GM18861 (cell line): ENCODE results near the gene IGHMBP2.

Experiments used
- ATAC-seq: cut with Tn5 transposase; IDR thresholded peaks from one replicate; pipeline ENCODE4 v1.9.1; 2021; ENCODE audit not compliant: unreplicated experiment

IGHMBP2 gene

DNA sequence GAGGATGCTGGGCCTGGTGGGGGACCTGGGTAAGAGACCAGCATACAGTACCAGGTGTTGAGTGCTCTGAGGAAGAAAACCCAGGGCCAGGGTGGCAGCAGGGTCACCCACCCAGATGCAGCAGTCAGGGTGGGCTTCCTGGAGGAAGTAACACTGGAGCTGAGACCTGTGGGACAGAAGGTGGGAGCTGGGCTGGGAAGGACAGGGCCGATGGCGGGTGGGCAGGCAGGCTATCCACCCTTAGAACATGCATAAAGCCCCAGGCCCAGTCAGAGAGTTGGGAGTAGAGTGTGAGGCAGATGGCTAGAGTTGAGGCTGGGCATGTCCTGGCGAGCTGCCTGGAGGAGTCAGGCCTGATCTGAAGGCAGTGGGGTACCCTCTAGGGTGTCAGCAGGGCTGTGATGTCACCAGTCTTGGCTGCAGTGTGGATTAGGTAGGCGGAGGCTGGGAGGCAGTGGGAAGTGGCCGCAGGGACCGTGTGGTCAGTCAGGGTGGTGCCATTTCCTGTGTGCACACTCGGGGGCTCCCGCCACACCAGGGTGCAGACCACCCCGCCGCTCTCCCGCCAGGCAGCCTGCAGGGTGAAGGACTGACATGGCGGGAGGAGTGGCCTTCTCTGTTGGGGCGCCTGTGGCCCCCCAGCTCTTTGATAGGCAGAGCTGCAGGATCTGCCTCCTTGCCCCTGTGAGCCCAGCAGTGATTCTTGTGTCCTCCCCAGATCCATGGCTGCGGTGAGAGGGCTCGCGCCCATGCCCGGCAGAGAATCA lies 35.3 kb downstream of the IGHMBP2 start:
- ATAC-seq: no peak

DNA sequence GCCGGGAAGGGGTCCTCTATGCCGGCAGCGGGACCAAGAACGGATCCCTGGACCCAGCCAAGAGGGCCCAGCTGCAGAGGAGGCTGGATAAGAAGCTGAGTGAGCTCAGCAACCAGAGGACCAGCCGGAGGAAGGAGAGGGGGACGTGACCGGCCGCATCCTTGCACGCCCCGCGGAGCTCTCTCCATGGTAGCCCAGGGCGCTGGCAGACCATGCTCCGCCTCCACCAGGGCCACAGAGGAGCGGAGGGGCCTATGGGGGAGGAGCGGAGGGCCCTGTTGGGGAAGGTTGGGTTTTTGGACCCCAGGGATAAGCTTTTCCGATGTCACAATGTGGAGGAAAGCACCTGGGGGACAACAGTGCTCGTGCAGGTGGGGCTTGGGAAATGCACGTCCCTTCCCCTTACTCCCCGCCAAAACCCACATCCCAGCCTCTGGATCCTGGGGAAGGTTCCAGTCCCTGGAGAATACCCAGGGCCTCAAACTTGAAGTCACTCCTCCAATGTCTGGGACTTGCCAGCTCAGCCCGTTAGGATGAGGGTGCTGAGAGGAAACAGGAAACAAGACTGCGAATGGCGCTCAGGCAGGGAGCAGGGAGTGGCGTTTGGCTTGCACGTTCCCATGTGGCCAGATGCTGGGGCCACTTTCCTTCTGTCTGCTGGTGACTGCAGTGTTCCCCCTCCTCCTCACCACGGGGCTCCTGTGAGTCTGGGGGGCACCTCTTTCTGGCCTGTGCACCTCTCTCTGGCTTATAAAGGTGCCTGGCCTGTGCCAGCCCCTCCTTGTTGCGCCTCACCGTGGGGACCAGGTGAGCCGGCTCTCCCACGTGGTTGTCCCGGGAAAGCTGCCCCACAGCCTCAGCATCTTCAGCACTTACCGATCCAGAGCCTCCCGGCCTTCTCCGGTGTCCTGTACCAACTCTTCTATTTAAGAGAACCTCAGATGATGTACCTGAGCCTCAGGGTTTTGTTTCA lies 36.2 kb downstream of the IGHMBP2 start:
- no peak for ATAC-seq

DNA sequence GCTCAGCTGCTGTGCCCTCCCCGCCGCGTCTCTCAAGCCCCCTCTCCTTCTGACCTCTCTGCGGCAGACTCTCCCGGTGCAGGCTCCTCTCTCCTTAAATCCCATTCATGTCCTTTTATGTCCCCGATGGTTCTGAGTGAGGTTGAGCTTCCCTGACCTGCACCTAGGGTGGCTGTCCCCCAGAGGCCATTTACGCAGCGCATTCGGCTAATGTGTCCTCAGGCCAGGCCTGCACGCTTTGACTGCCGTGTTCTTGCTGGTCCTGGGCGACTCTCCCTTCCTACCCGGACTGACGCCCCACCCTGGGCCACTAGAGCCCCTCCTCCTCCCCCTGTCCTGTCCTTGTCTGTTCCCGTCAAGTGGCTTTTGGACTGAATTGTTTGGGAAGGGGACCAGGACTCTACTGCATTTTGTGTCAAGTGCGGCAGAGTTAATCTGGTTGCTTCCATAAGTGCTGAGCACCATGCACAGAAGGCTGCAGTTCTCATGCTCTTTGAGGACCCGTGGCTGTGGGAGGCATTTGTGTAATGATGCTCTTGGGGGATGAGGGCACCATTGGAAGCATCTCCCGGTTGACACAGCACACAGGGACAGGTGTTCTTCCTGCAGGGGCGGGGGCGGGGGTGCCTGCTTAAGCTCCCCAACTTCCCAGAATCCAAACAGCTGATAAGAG lies 37.1 kb downstream of the IGHMBP2 start:
- ATAC-seq: no peak

DNA sequence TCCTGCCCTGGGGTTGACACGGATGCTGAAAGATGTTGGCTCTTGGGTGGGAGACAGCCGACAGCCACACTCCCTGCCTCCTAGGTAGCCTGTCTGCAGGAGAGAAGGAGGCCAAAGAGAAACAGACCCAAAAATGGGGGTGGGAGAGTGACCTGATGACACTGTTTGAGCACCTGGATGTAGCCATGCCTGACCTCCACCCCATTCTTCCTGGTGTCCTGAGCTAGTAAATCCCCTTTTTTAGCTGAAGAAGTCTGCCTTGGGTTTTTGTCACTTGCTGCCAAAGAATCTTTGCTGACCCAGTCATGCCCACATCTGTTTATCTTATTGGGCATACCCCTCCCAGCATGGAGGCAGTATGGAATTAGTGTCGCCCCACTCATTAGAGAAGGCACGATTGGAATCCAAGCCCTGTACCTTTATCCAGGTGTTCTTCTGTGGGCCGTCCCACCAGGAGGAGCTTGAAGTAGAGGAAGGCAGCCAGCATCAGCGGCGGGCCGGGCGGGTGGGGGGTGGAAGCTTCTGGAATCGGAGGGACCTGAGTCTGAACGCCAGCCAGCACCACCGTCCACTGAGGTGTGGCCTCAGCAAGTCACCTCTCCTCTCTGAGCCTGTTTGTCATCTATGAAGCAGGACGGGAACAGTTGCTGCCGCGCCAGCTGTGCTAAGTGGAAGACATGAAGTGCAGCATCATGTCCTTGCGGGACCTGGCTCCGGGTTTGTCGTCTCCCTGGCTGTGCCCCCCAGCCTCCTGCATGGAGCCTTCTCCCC lies 37.8 kb downstream of the IGHMBP2 start:
- ATAC-seq: no peak

DNA sequence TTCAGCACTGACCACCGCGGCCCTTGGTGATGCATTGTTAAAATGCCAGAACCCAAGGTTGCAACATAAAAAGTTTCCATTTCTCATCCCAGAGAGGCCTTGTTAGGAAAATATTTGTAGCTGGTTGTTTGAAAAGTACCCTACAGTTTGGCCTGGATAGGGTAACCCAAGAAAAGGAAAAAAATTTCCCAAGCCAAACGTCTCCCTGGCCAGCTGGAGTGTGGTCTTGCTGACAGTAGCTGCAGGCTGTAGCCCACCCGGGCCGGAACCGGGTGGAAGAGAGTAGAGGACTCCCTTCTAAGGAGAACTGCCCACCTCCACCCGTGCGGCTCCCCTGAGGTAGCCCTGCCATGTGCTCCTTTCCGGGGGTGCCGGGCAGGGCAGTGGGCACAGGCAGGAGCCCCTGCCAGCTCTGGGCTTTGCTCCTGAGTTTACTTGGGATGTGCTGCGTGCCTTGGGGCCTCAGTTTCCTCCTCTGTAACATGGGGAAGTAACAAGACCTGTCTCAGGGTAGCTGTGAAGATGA lies 38.5 kb downstream of the IGHMBP2 start:
- no peak for ATAC-seq

DNA sequence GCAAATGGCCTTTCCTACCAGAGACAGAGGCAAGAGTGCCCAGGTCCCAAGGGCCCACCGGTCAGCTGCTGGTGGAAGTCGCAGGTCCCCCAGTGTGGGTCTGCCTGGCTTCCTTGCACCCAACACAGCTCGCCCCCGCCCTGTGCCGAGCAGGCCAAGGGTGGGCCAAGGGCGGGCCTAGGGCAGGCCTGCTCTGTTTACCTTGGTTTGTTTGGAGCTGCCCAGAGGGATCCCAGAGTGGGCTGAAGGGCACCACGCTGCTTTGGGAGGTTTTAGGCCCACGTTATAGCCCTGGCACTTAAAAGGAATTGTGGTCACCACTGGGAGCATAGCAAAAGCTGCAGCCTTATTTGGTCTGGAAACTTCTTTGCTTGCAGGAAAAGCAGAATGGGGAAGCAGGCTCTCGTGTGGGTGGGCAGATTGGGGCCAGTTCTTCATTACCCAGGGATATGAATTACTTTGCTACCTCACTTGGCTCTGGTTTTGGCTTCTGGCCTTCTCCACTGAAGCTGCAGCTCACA lies 39.1 kb downstream of the IGHMBP2 start:
- ATAC-seq: no peak

DNA sequence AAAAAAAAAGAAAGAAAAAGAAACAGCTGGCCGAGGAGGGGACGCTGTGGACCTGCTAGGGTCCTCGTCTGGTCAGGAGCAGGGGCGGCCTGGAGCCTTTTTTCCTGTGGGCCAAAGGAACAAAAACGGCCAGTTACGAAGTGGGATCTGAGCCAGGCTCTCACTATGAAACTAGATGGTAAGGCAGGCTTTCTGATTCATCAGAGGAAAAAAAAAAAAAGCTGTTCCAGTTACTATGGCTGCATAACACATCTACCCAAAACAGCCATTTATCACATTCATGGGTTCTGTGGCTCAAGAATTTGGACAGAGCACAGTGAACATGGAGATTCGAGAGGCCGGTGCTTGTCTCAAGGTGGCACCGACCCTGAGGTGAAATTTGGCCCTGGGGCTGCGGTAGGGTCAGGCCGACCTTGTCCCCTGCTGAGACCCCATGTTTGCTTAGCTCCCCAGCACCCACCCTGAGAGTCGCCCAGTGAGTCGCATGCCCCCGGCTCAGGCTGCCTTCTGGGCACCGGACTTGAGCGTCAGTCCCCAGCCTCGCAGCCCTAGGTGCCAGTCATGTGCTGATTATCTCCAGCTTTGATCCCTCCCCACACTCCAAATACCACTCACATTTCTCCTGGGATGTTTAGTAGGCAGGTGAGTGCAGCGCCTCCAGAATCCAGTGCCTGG lies 42.9 kb downstream of the IGHMBP2 start:
- no peak for ATAC-seq

DNA sequence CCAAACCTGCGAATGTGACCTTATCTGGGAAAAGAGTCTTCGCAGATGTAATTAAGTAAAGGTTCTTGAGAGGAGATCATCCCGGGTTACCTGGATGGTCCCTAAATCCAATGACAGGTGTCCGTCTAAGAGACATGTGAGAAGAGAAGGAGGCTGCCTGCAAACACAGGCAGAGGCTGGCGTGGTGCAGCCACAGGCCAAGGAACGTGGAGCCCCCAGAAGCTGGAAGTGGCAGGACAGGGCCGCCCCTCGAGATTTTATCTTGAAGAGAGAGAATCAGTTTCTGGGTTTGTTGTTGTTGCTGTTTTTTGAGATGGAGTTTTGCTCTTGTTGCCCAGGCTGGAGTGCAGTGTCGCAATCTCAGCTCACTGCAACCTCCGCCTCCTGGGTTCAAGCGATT lies 43.5 kb downstream of the IGHMBP2 start:
- no peak for ATAC-seq

DNA sequence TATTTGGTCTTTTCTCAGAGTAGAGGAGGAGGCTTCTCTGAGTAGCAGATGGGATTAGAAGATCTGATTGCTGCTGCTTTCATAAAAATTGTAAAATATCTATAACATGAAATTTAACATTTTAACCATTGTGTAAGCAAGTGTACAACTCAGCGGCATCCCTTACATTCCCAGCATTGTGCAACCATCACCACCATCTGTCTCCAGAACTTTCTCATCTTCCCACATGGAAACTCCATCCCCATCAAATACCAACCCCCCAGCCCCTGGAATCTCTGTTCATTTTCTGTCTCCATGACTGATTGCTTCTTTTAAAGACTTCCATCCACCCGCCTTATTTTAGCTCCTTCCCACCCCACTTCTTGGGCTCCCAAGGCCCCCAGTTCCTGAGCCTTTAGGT lies 44.8 kb downstream of the IGHMBP2 start:
- no peak for ATAC-seq

DNA sequence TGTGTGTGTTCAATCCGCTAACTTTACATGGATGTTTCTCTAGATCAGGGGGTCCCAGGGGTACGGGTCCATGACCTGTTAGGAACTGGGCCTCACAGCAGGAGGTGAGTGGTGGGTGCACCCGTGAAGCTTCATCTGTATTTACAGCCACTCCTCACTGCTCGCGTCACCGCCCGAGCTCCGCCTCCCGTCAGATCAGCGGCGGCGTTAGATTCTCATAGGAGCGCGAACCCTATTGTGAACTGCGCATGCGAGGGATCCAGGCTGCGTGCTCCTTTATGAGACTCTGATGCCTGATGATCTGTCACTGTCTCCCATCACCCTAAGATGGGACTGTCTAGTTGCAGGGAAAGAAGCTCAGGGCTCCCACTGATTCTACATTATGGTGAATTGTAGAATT lies 45.2 kb downstream of the IGHMBP2 start:
- no peak for ATAC-seq

DNA sequence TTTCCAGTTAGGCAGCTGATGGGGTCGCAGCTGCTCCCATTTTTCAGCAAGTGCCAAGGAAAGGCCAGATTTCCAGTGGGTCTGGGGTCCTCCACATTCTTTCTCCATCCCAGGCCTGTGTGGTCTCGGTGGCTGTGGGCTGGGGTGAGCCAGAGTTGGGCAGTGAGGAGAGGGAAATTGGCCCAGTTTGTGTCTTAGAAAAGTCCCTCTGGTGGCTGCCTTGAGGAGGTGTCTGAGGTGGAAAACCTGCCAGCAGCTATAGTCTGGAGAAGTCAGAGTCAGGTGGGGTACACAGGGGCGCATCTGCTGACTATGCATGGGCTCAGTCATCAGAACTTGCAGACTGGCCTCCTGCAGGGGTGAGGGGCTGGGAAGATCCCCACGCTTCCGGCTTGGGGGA lies 46.6 kb downstream of the IGHMBP2 start:
- no peak for ATAC-seq

DNA sequence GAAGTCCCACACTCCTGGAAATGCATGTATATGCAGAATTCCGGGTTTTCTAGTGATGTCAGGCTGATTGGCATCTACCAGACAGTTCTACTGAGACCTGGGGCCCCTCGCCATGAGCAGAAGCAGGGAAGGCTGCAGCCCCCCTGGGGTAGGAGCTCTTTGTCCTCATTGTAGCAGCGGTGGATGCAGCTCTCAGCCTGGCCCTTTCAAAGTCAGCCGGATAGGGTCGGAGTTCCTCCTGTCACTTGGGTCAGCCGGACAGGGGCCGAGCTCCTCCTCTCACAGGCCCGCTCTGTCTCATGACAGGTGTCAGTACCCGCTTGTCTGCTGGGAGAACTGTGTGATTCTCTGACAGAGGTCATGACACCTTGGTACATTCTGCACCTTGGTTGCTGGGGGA lies 47.1 kb downstream of the IGHMBP2 start:
- no peak for ATAC-seq

DNA sequence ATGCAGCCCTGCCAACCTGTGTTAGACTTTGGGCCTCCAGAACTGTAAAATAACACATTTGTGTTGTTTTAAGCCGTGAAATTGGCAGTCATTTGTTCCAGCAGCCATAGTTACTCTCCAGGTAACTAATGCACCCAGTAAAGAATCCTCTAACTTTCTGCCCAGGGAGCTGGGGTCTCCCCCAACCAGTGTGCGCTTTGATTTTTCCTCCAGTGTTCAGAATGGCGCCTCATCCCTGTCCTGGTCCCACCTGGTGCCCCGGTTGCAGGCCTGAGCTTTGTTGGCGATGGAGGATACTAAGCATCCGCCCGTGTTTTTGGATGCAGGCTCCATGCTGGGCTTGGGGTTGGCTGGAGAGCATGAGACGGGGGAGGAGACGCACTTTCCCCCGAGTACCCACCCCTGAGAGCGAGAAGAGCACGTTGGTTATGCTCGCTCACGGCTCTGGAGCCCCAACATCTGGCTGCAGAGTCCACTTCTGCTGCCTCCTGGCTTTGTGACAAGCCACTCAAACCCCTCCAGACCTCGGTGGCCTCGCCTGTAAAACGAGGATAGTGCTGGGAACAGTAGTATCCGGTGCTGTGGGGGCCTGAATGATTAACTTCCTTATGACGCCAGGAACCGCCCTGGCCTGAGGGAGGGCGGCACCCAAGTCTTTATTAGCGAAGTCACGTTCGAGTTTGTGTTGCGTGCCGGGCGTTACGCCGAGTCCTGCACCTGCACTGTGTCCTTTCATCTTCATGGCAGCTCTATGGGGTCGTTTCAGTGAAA lies 51.3 kb downstream of the IGHMBP2 start:
- ATAC-seq: no peak

DNA sequence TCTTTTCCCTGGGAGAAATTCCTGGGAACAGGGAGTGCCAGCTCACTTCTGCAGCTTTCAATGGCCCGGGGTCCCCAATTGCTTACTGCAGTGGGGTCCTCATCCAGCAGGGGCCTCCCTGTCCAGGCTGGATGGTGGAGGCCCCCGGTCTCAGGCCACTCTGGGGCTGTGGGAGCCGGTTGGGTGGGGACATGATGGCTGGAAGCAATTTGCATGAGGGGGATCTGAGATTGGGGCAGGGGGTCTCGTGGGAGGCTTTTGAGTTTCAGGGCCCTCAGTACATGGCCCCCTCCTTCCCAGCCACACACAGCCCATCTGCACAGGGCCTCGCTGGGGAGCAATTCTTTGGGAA lies 51.9 kb downstream of the IGHMBP2 start:
- ATAC-seq: no peak

DNA sequence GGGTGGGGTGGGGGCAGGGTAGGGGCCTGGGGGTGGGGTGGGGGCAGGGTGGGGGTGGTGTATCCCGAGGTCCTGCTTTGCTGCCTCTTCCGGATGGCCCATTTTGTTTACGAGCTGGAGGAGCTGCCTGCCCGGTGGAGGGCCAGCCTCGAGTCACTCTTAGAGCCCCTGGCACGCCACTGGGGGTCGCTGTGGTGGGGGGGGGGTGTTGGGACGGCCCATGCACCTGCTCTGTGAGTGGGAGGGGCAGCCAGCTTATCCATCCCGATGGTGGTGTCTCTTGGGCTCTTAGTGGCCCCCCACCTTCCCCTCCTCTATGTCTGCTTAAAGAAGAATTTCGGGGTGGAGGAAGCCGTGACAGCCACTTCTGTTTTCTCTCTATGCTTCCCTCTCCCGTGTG lies 52.5 kb downstream of the IGHMBP2 start:
- ATAC-seq: no peak

DNA sequence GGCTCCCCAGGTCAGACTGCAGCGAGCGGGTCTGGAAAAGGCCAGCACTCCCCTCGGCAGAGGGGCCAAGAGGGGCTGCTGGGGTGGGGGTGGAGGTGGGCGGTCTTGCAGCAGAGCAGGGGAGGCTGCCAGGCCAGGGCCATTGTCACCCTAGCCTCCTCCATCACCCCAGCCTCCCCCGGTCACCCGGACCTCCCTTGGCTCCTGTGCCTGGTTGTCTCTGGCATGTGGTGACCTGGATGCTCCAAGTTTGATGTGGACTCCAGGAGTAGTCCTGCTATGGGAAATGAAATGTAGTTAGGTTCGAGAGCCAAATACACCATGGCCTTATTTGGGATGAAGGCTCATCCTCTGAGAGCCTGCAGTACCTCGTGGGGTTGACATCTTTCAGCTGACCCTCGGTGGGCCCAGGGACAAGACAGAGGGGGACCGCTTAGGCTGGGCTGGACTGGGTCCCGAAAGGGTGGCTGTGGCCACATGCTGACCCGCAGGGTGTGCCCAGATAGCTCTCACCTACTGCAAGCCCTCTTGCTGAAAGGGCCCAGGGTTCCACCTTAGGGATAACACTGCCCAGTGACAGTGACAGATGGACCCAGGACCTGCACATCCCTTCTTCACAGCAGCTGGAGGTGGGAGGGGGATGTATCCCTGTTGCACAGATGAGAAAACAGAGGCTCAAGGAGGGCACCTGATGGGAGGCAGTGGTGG lies 53.0 kb downstream of the IGHMBP2 start:
- no peak for ATAC-seq

DNA sequence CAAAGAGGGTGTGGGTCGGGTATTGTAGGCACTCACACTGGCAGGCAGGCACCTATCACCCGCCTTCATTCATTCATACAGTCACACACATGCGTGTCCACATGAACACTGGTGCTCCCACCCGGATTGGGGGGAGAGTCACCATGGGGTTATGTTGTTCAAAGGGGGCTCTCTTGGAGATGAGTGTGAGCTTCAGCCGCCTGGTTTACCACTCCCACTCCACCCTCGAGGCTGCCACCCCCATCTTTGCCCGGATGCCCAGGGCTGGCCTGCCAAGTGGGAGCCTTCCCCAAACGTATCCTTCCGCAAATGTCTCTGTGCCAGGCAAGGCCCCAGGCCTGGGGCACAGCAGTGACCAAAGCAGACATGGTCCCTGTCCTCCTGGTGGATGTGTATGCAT lies 54.5 kb downstream of the IGHMBP2 start:
- no peak for ATAC-seq

DNA sequence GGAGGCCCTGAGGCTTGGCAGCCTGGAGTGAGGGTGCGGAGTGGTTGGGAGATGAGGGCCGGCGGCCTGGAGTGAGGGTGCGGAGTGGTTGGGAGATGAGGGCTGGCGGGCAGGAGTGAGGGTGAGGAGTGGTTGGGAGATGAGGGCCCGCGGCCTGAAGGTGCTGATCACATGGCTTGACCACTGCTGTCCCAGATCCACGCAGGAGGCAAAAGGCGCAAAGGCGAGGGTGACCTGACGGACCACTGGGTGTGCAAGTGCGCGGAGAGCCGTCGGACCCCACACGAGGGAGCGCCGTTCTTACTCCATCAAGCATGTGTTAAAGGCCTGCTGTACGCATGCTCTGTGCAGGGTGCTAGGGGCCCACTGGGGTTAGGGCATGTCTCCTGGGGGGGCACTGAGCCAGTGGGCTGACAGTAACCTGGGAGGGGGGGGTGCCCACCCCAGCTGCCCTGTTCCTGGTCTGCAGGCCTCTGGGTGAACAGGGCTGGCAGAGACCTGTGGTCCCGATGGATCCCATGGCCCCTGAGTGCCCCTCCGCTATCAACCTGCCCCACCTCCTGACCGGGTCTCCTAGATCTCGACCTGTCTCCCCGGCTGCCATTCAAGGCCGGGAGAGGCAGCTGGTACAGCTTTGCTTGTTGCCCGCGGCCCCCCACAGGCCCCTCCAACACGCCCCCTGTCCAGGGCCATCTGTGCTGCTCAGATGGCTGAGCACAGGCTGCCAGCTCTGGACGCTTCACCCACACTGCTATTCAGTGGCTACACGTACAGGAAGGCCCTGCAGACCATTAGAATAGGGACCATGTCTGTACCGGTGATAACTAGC lies 56.0 kb downstream of the IGHMBP2 start:
- ATAC-seq: no peak
